ENCODE data around the gene DCTN1. TPM values are rescaled to one million over a fixed set of nuclear protein-coding genes. Genes with fewer than 3 reads are reported as not detected.

Gene DCTN1
- total RNA-seq, 1 experiment from 2014 or later = 95.0 TPM

DNA sequence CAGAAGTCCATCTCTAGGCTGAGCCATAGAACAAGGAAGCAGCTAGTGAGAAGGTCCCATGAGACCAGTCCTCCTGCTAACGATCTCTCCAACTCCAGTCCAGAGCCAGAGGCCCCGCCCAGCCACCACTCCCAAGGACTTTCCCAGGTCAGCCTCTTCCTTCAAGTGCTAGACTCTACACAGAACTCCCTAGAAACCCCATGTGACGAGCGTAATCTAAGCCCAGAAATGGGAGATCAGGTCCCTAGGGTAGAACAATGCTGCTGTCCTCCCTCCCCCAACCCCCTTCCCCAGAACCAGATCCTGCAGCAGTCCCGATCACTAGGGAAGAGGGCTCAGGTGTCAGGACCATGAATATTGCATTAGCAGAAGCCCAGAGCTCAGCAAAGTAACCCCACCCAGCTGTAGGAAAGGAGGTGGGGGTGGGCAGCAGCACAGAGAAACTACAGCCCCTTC, 6.9 kb downstream of the DCTN1 start:
- Histone ChIP-seq H3K36me3 (ENCODE audit: insufficient read depth, low read length) (peaks cover 17% of the 10 kb centered on the region; the same call in 1 of the 2 replicates), H3K4me2 (ENCODE audit: low read depth, low read length, poor library complexity, severe bottlenecking) (no peak overlapping the region), H3K9me2 (replicated peaks; ENCODE audit: insufficient read depth, low read length) (no peaks in the 10 kb centered on the region), H3K9ac (ENCODE audit: low read length) (no peak overlapping the region), H3K9me3 (ENCODE audit: low read length) (no peaks in the 10 kb centered on the region), H3K27ac (ENCODE audit: low read length) (no peak overlapping the region), H3K79me2 (ENCODE audit: low read length) (peaks cover 4% of the 10 kb centered on the region; the same call in 1 of the 2 replicates), H4K20me1 (ENCODE audit: insufficient read depth, low read depth, low read length) (0 out of 2 replicates have a peak, but pooled peaks cover 3% of the 10 kb centered on the region), H3K27me3 (ENCODE audit: low read length) (no peaks in the 10 kb centered on the region), H3K4me3 (ENCODE audit: low read length) (no peak overlapping the region), H3K4me1 (ENCODE audit: low read length) (peaks cover 4% of the 10 kb centered on the region; the same call in 1 of the 2 replicates), H2AFZ (ENCODE audit: low read length) (no peak overlapping the region)
- DNase-seq = no peak

DNA sequence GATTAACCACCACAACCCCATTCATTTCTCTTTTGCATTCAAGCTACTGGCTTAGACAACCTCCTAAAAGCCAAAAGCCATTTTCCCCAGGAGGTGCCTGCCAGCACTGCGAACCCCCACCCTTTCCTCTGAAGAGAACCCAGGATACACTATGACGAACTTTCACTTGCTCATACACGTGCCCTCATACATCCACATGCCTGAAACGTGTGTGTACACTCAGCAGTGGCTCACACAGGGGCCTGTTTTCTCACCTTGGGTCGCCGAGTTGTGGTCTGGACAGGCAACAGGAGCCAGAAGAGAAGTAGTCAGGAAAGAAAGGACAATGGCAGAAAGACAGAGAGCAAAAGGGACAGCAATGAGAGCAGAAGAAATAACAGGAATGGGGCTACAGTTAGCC, 7.4 kb downstream of the DCTN1 start:
- H3K9me2 ChIP-seq (replicated peaks; ENCODE audit: insufficient read depth, low read length) = no peaks in the 10 kb centered on the region
- no peak overlapping the region for H3K4me2 ChIP-seq (ENCODE audit: low read depth, low read length, poor library complexity, severe bottlenecking)
- H2AFZ ChIP-seq (ENCODE audit: low read length) = no peak overlapping the region
- no peak for DNase-seq
- peaks cover 4% of the 10 kb centered on the region; the same call in 1 of the 2 replicates for H3K4me1 ChIP-seq (ENCODE audit: low read length)
- no peaks in the 10 kb centered on the region for H3K9me3 ChIP-seq (ENCODE audit: low read length)
- H3K36me3 ChIP-seq (ENCODE audit: insufficient read depth, low read length) = peaks cover 18% of the 10 kb centered on the region; the same call in 1 of the 2 replicates
- no peak overlapping the region for H3K27ac ChIP-seq (ENCODE audit: low read length)
- no peaks in the 10 kb centered on the region for H3K27me3 ChIP-seq (ENCODE audit: low read length)
- H4K20me1 ChIP-seq (ENCODE audit: insufficient read depth, low read depth, low read length) = 0 out of 2 replicates have a peak, but pooled peaks cover 3% of the 10 kb centered on the region
- H3K9ac ChIP-seq (ENCODE audit: low read length) = no peak overlapping the region
- no peak overlapping the region for H3K4me3 ChIP-seq (ENCODE audit: low read length)
- no peaks in the 10 kb centered on the region; the same call in 1 of the 2 replicates for H3K79me2 ChIP-seq (ENCODE audit: low read length)

GRCh38 chr2:74371421-74371820, 8.7 kb downstream of the DCTN1 start:
- Histone ChIP-seq H3K27ac (ENCODE audit: low read length) (no peak overlapping the region), H2AFZ (ENCODE audit: low read length) (no peak overlapping the region), H3K79me2 (ENCODE audit: low read length) (no peaks in the 10 kb centered on the region; the same call in 1 of the 2 replicates), H4K20me1 (ENCODE audit: insufficient read depth, low read depth, low read length) (0 out of 2 replicates have a peak, but pooled peaks cover 3% of the 10 kb centered on the region), H3K4me2 (ENCODE audit: low read depth, low read length, poor library complexity, severe bottlenecking) (no peak overlapping the region), H3K9ac (ENCODE audit: low read length) (no peak overlapping the region), H3K4me1 (ENCODE audit: low read length) (peaks cover 4% of the 10 kb centered on the region; the same call in 1 of the 2 replicates), H3K36me3 (ENCODE audit: insufficient read depth, low read length) (peaks cover 26% of the 10 kb centered on the region; the same call in 1 of the 2 replicates), H3K4me3 (ENCODE audit: low read length) (no peak overlapping the region), H3K27me3 (ENCODE audit: low read length) (no peaks in the 10 kb centered on the region), H3K9me3 (ENCODE audit: low read length) (no peaks in the 10 kb centered on the region), H3K9me2 (replicated peaks; ENCODE audit: insufficient read depth, low read length) (no peaks in the 10 kb centered on the region)
- DNase-seq = no peak

DNA sequence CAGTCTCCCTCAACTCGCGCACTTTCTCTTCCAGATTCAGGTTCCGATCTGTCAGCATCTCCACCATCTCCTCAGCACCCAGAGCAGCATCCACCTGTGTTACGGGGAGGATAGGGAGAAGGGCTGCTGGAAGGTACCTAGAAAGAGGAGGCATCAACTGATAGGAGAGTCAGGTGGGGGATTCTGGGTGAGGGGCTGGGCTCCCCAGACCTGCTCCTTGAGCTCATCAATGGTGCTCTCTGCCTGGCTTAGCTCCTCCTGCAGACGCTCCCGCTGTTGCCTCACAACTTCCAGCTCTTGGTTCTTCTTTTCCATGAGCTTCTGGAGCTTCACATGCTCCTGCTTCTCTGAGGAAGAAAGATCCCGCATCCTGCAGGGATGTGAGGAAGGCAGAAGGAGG, 10.1 kb downstream of the DCTN1 start:
- H3K27ac ChIP-seq (ENCODE audit: low read length) = no peak overlapping the region
- no peaks in the 10 kb centered on the region for H3K9me3 ChIP-seq (ENCODE audit: low read length)
- H3K9ac ChIP-seq (ENCODE audit: low read length) = no peak overlapping the region
- peaks cover 4% of the 10 kb centered on the region; the same call in 1 of the 2 replicates for H3K4me1 ChIP-seq (ENCODE audit: low read length)
- DNase-seq = no peak
- 0 out of 2 replicates have a peak, but pooled peaks cover 3% of the 10 kb centered on the region for H4K20me1 ChIP-seq (ENCODE audit: insufficient read depth, low read depth, low read length)
- no peaks in the 10 kb centered on the region for H3K9me2 ChIP-seq (replicated peaks; ENCODE audit: insufficient read depth, low read length)
- no peak overlapping the region for H3K4me3 ChIP-seq (ENCODE audit: low read length)
- H2AFZ ChIP-seq (ENCODE audit: low read length) = no peak overlapping the region
- H3K27me3 ChIP-seq (ENCODE audit: low read length) = no peaks in the 10 kb centered on the region
- H3K4me2 ChIP-seq (ENCODE audit: low read depth, low read length, poor library complexity, severe bottlenecking) = no peak overlapping the region
- H3K79me2 ChIP-seq (ENCODE audit: low read length) = no peaks in the 10 kb centered on the region; the same call in 1 of the 2 replicates
- H3K36me3 ChIP-seq (ENCODE audit: insufficient read depth, low read length) = peaks cover 26% of the 10 kb centered on the region; the same call in 1 of the 2 replicates

- no peaks in the 10 kb centered on the region for H3K9me3 ChIP-seq (ENCODE audit: low read length)
- no peak overlapping the region for H3K4me2 ChIP-seq (ENCODE audit: low read depth, low read length, poor library complexity, severe bottlenecking)
- H3K79me2 ChIP-seq (ENCODE audit: low read length) = no peaks in the 10 kb centered on the region; the same call in 1 of the 2 replicates
- no peak overlapping the region for H3K27ac ChIP-seq (ENCODE audit: low read length)
- no peak for DNase-seq
- H3K27me3 ChIP-seq (ENCODE audit: low read length) = no peaks in the 10 kb centered on the region
- no peak overlapping the region for H3K9ac ChIP-seq (ENCODE audit: low read length)
- H4K20me1 ChIP-seq (ENCODE audit: insufficient read depth, low read depth, low read length) = 0 out of 2 replicates have a peak, but pooled peaks cover 3% of the 10 kb centered on the region
- H3K4me1 ChIP-seq (ENCODE audit: low read length) = peaks cover 4% of the 10 kb centered on the region; the same call in 1 of the 2 replicates
- H3K9me2 ChIP-seq (replicated peaks; ENCODE audit: insufficient read depth, low read length) = no peaks in the 10 kb centered on the region
- H2AFZ ChIP-seq (ENCODE audit: low read length) = no peak overlapping the region
- no peak overlapping the region for H3K4me3 ChIP-seq (ENCODE audit: low read length)
- peaks cover 31% of the 10 kb centered on the region; the same call in 1 of the 2 replicates for H3K36me3 ChIP-seq (ENCODE audit: insufficient read depth, low read length)
Measured at GRCh38 chr2:74368499-74368898, 11.6 kb downstream of the DCTN1 start.

- Histone ChIP-seq H3K9me3 (ENCODE audit: low read length) (no peaks in the 10 kb centered on the region), H3K4me1 (ENCODE audit: low read length) (no peaks in the 10 kb centered on the region), H4K20me1 (ENCODE audit: insufficient read depth, low read depth, low read length) (0 out of 2 replicates have a peak, but pooled peaks cover 3% of the 10 kb centered on the region), H3K4me2 (ENCODE audit: low read depth, low read length, poor library complexity, severe bottlenecking) (no peak overlapping the region), H3K4me3 (ENCODE audit: low read length) (no peak overlapping the region), H3K9ac (ENCODE audit: low read length) (no peak overlapping the region), H3K27me3 (ENCODE audit: low read length) (no peaks in the 10 kb centered on the region), H3K79me2 (ENCODE audit: low read length) (no peaks in the 10 kb centered on the region), H3K9me2 (replicated peaks; ENCODE audit: insufficient read depth, low read length) (no peaks in the 10 kb centered on the region), H3K27ac (ENCODE audit: low read length) (no peak overlapping the region), H2AFZ (ENCODE audit: low read length) (no peak overlapping the region), H3K36me3 (ENCODE audit: insufficient read depth, low read length) (peaks cover 31% of the 10 kb centered on the region; the same call in 1 of the 2 replicates)
- no peak for DNase-seq
Measured at GRCh38 chr2:74367789-74368188, 12.3 kb downstream of the DCTN1 start.

DNA sequence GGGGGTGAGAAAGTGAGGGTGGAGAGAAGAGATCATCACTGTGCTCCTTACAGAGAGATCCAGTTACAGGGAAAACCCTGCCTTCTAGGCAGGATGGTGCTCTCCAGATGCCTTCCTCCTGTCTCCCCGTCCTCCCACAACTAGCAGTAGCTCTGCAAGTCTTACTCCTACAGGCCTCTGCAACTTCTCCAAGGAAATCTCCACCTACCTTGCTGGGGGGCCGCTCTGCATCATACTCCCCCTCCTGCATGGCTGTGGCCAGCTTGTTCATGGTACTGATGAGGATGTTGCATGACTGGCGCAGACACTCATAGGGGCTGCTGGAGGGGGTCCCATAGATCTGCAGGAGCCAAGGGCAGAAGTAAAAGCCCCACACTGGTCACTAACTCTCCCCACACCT, 14.1 kb downstream of the DCTN1 start:
- Histone ChIP-seq H3K27me3 (ENCODE audit: low read length) (no peaks in the 10 kb centered on the region), H4K20me1 (ENCODE audit: insufficient read depth, low read depth, low read length) (0 out of 2 replicates have a peak, but pooled peaks cover under 1% of the 10 kb centered on the region), H3K4me1 (ENCODE audit: low read length) (no peaks in the 10 kb centered on the region), H3K9me3 (ENCODE audit: low read length) (no peaks in the 10 kb centered on the region), H2AFZ (ENCODE audit: low read length) (no peak overlapping the region), H3K27ac (ENCODE audit: low read length) (no peak overlapping the region), H3K9ac (ENCODE audit: low read length) (no peak overlapping the region), H3K9me2 (replicated peaks; ENCODE audit: insufficient read depth, low read length) (no peaks in the 10 kb centered on the region), H3K4me2 (ENCODE audit: low read depth, low read length, poor library complexity, severe bottlenecking) (no peak overlapping the region), H3K79me2 (ENCODE audit: low read length) (no peaks in the 10 kb centered on the region), H3K36me3 (ENCODE audit: insufficient read depth, low read length) (peaks cover 39% of the 10 kb centered on the region; the same call in 1 of the 2 replicates), H3K4me3 (ENCODE audit: low read length) (no peak overlapping the region)
- DNase-seq = no peak

GRCh38 chr2:74364533-74365505, 15.3 kb downstream of the DCTN1 start:
- Histone ChIP-seq H3K4me2 (ENCODE audit: low read depth, low read length, poor library complexity, severe bottlenecking) (no peak overlapping the region), H3K4me1 (ENCODE audit: low read length) (no peaks in the 10 kb centered on the region), H3K9ac (ENCODE audit: low read length) (no peak overlapping the region), H3K27me3 (ENCODE audit: low read length) (no peaks in the 10 kb centered on the region), H2AFZ (ENCODE audit: low read length) (no peak overlapping the region), H3K36me3 (ENCODE audit: insufficient read depth, low read length) (peaks cover 43% of the 10 kb centered on the region; the same call in 1 of the 2 replicates), H3K79me2 (ENCODE audit: low read length) (no peaks in the 10 kb centered on the region), H3K4me3 (ENCODE audit: low read length) (no peak overlapping the region), H3K9me3 (ENCODE audit: low read length) (no peaks in the 10 kb centered on the region), H4K20me1 (ENCODE audit: insufficient read depth, low read depth, low read length) (no peaks in the 10 kb centered on the region), H3K9me2 (replicated peaks; ENCODE audit: insufficient read depth, low read length) (no peaks in the 10 kb centered on the region), H3K27ac (ENCODE audit: low read length) (no peak overlapping the region)
- no peak for DNase-seq

Data from Karpas-422 (cell line).